Stimulated activated CD8-positive, alpha-beta memory T cell treated with anti-CD3 and anti-CD28 coated beads, Interleukin-7, amount 100 ng/mL, for 4 hours (primary cell): ENCODE measurements around the gene HSPA1L.
A peak's percentile ranks its signal among the peaks of the same experiment; 100 is the strongest.
"Not testable (repeated sequence)": the region's sequence is repeated elsewhere in the genome, so short reads cannot be mapped to it uniquely, and the experiment has no call there.

ENCODE experiments used
- DNase-seq, 2 donors: peaks; one replicate each; pipeline ENCODE4 v3.0.0-alpha.2; 2020; ENCODE audit warnings: low read depth in 2 of 2

The HSPA1L gene

GRCh38 chr6:31815025-31815838, at the start of gene HSPA1L, which contains the start of gene HSPA1A:
Gene HSPA1L, minus strand, starts transcription at chr6:31815283. Its CDS starts 3,311 bp downstream, at chr6:31811972.
Gene HSPA1A, plus strand, starts transcription at chr6:31815543. Its CDS starts 214 bp downstream, at chr6:31815757.
- DNase-seq = peak in 1 of 2 donors; percentile 61

DNA sequence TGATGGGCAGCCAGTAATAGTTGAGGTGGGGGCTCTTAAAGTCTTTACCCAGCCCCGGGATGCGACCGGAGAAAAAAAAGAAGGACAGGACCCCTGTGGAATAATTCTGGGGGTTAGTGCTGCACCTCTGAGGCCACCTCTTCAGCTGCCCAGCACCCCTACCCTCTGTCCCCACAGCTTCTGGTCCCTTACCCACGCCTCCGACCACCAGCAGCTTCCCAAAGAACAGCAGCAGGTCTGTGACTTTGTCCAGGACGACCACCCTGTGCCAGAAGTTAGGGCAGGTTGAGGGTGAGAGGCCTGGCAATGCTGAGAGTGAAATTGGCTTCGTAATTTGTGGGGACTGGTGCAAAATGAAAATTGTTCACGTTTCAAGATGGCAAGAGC, 49.7 kb upstream of the HSPA1L start:
- DNase-seq = no peak

GRCh38 chr6:31864123-31864562, 49.1 kb upstream of the HSPA1L start:
- DNase-seq = not testable (repeated sequence)

DNA sequence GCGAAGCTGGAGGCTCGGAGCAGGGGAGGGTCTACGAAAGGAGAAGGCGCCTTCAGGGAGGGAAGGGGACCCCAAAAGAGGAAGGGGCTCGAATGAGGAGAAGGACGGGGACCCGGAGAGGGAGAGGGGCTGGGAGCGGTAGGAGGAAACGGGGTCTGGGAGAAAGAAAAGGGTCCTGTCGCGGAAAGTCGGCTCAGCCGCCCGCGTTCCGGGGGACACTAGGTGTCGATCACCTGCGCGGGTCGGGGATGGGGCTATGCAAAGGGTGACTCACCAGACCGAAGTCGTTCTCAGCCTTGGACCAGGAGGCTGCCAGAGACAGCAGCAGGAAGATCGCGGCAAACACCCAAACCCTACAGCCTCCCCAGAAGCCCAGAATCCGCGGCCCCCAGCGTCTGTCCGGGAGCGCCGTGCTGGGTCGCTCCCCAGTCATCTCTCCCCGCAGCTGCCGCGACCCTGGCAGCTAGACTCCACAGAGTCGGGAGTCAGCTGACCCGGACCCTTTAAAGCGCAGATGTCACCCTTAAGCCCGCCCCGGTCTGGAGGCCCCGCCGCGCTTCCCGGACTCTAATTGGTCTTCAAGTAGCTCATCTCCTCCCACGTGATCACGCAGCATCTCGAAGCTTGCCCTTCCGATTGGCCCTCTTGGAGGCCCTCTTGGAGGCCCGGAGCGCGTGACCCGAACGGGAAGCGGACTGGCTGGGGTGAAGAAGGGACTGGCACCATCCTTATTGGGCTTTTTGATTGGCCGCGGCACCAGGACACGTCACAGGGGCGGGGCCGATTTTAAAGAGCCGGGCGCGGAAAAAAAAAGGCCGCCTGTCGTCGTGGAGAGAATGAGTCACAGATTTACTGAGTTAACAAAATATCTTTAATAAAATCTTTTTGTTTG, 47.5 kb upstream of the HSPA1L start, which contains the start of gene NEU1:
NEU1 (minus strand) TSS at position 478 of the 892 bp plus-strand sequence; CDS start at position 433, 45 bp downstream.
- peak; percentile 99 to 100 for DNase-seq

- DNase-seq = no peak
Measured at GRCh38 chr6:31861919-31862343, 46.8 kb upstream of the HSPA1L start.

DNA sequence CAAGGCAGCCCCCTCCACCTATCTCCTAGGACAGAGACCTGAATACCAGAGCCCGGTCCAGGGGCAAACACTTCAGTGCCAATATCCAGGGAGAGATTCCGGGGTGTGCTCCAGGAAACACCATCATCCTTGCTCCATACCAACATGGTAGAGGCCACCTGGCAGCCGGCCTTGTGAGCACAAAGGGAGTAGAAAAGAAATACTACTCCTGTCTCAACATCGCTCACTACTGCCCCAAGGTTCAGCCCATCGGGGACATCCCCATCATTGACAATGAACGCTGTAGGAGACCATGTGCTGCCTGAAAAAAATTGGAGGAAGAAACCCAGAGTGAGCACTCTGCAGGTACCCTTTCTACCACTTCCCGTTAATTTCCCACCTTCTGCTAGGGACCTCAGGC, 46.1 kb upstream of the HSPA1L start:
- no peak for DNase-seq

GRCh38 chr6:31860349-31860748, 45.3 kb upstream of the HSPA1L start:
- DNase-seq = no peak

DNA sequence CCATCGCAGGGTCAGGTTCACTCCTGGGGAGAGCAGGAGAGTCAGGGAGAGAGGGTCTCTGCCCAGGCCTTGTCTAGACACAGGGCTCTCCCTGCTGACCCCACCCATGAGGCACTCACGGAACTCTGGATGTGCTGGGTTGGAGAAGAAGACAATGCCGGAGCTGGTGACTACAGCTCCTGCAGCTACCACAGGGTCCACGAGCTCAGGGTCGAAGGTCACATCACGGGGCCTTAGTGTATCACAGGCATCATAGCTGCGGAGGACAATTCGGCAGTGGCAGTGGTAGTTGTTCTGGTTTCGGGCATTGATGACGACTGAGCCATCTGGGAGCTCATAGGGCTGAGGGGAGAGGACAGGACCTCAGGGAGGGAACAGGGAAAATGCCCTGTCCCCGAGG, 44.8 kb upstream of the HSPA1L start:
- DNase-seq = no peak

DNA sequence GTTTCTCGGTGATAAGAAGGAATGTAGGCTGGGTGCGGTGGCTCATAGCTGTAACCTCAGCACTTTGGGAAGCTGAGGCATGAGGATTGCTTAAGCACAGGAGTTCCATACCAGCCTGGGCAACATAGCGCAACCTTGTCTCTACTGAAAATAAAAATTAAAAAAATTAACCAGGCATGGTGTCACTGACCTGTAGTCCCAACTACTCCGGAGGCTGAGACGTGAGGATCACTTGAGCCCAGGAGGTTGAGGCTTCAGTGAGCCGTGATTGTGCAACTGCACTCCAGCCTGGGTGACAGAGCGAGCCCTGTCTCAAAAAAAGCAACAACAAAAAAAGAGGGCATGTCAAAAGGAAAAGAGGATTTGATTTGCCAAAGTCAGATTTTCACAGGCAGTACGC, 43.6 kb upstream of the HSPA1L start:
- DNase-seq = no peak

GRCh38 chr6:31857774-31858173, 42.7 kb upstream of the HSPA1L start:
- not testable (repeated sequence) for DNase-seq

- DNase-seq = not testable (repeated sequence)
Measured at GRCh38 chr6:31851980-31852718, 37.1 kb upstream of the HSPA1L start.

DNA sequence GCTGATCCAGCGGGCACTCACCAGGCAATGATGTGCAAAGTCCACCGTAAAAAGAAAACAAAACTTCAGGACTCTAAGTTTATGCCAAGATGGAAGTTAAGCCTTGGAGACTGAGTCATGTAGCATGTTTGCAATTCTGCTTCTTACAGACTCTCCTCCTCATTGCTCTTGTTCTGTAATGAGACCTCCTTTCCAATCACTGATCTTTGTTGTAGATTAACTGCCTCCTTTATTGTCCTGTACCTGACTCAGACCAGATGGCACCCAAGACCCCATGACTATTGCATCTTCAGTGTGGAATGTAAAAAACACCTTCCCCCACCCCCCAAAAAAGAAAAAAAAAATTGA, 36.4 kb upstream of the HSPA1L start:
- DNase-seq = no peak

DNA sequence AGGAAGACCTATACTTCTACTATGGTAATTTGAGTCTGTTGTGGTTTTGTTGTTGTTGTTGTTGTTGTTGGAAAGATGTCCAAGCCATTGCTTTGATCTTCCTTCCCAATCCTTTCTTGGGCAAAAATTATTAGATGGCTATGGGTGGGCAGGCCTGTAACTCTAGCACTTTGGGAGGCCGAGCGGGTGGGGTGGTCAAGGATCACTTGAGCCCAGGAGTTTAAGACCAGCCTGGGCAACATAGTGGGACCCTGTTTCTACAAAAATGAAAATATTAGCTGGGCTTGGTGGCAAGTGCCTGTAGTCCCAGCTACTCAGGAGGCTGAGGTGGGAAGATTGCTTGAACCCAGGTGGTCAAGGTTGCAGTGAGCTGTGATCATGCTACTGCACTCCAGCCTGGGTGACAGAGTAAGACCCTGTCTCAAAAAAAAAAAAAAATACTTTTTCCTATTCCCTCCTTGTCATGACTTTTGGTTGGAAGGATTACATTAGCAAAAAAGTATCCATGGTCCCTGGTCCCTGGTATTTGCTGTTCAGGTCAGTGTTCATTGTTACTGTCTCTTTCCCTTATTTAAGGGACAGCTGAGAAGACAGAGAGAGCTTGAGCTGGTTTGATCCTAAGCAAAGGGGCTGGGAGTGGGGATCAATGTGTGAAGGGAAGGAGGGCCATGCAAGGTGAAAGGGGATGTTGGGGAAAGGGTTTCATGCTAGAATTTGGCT, 35.8 kb upstream of the HSPA1L start:
- no peak for DNase-seq

GRCh38 chr6:31847276-31847978, 32.3 kb upstream of the HSPA1L start:
- DNase-seq = no peak

DNA sequence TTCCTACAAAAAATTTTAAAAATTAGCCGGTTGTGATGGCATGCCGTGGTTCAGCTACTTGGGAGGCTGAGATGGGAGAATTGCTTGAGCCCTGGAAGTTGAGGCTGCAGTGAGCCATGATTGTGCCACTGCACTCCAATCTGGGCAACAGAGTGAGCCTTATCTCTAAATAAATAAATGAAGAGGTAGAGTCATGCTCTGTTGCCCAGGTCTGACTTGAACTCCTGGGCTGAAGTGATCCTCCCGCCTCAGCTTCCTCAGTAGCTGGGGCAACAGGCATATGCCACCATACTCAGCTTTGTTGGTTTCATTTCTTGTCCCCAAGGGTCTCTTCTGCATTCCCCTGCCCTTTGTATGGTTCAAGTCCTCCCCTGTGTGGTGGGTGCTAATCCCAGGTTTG, 29.4 kb upstream of the HSPA1L start:
- DNase-seq = no peak

DNA sequence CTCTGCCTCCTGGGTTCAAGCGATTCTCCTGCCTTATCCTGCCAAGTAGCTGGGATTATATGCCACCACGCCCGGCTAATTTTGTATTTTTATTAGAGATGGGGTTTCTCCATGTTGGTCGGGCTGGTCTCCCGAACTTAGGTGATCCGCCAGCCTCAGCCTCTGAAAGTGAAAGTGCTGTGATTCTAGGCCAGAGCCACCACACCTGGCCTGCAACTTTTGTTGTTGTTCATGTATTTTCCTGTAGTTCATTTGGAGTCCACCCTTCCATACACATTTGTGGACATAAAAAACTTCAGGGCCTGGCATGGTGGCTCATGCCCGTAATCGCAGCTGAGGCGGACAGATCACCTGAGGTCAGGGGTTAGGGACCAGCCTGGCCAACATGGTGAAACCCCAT, 27.0 kb upstream of the HSPA1L start:
- no peak for DNase-seq

DNA sequence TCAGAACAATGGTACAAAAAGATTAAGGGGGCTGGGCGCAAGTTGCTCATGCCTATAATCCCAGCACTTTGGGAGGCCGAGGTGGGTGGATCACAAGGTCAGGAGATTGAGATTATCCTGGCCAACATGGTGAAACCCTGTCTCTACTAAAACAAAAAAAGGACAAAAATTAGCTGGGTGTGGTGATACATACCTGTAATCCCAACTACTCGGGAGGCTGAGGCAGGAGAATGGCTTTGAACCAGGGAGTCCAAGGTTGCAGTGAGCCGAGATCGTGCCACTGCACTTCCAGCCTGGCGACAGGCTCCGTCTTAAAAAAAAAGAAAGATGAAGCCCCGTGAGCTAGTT, 24.7 kb upstream of the HSPA1L start:
- not testable (repeated sequence) for DNase-seq

DNA sequence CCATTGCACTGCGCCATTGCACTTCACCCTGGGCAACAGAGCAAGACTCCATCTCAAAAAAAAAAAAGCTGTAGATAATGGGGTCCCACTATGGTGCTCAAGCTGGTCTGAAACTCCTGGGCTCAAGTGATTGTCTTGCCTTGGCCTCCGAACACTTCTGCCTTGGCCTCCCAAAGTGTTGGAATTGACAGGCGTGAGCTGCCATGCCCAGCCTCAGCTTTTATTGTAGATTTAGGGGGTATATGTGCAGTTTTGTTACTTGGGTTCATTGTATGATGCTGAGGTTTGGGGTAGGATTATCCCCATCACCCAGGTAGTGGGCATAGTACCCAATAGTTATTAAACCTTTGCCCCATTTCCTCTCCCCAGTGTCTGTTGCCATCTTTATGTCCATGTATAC, 23.9 kb upstream of the HSPA1L start:
- DNase-seq = no peak

GRCh38 chr6:31838114-31838553, 23.1 kb upstream of the HSPA1L start:
- DNase-seq = not testable (repeated sequence)

GRCh38 chr6:31837369-31838113, 22.5 kb upstream of the HSPA1L start:
- no peak for DNase-seq
